Fibroblast of lung (primary cell): ENCODE measurements around the gene PPP2R5C.

Source experiments
- CTCF ChIP-seq, 2 donors: IDR thresholded peaks in 1 of 2; conservative IDR thresholded peaks in 1 of 2; 1 replicate in 1 of 2; 2 replicates in 1 of 2; pipeline ENCODE4 v1.5.1; 2011 to 2012; ENCODE audit warnings: low read length in 2 of 2, control low read depth in 1 of 2, inconsistent platforms in 1 of 2, low read depth in 1 of 2, mild to moderate bottlenecking in 1 of 2
- EZH2 ChIP-seq: IDR thresholded peaks from 2 replicates; pipeline ENCODE4 v1.5.1; 2012; ENCODE audit warnings: low read length, control low read depth, mild to moderate bottlenecking; ENCODE audit errors: missing control alignments

GRCh38 chr14:101972126-101972866 lies 210.8 kb downstream of the PPP2R5C start:
- no peak for TF ChIP-seq CTCF (conservative IDR thresholded peaks at IDR 0.05 in 1 of 2, IDR thresholded peaks at IDR 0.05 in 1 of 2; ENCODE audit: low read depth in 1 of 2, low read length in 2 of 2)
- TF ChIP-seq EZH2, result no peak
